ENCODE data around the gene KIF1B. TPM values are rescaled to one million over a fixed set of nuclear protein-coding genes. Genes with fewer than 3 reads are reported as not detected.

The KIF1B gene
- total RNA-seq, 1 experiment from 2014 or later = 57.7 TPM

DNA sequence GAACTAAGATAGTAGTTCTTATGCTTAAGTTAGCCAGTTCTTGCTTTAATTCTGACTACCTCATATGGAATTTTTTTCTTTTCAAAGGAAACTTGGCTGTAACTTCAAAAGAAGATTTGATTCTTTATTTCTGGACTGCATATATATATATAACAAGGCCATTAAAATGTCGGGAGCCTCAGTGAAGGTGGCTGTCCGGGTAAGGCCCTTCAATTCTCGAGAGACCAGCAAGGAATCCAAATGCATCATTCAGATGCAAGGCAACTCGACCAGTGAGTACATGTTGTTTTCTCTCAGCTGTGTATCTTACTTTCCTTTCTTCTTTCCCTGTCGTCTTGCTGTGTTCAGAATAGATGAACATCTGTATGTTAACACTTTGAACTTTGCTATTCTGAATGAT is 21.8 kb downstream of the KIF1B start:
- no peak overlapping the region for H3T11ph ChIP-seq (ENCODE audit: low read length)
- no peaks in the 10 kb centered on the region for H3K9me3 ChIP-seq (ENCODE audit: control insufficient read depth, low read depth, low read length)
- Mint-ChIP-seq H3K27ac (no peak overlapping the region), H3K9me3 (no peaks in the 10 kb centered on the region), H3K27me3 (ENCODE audit: low read depth) (no peaks in the 10 kb centered on the region), H3K4me3 (no peak overlapping the region), H3K4me1 (peaks cover 2 to 6% of the 10 kb centered on the region in 2 experiments; a peak in 2 of 4 replicates), H3K36me3 (ENCODE audit: insufficient read depth in 1 of 3, low read depth in 3 of 3) (peaks cover 4 to 21% (median 5%) of the 10 kb centered on the region in 3 experiments)
- H3K79me2 ChIP-seq (ENCODE audit: insufficient read depth, low read length) = peaks cover 2% of the 10 kb centered on the region; the same call in 1 of the 2 replicates
- no peak overlapping the region for H3K56ac ChIP-seq (ENCODE audit: insufficient read length, low read depth, low read length)
- no peak overlapping the region for H2AK5ac ChIP-seq (ENCODE audit: insufficient read length, low read length)
- H4K5ac ChIP-seq (ENCODE audit: insufficient read length, low read depth, low read length) = no peak overlapping the region
- H4K20me1 ChIP-seq (ENCODE audit: control insufficient read depth, insufficient read depth, insufficient read length) = no peaks in the 10 kb centered on the region
- H2BK15ac ChIP-seq (ENCODE audit: low read depth, low read length) = no peak overlapping the region
- no peak overlapping the region for H2AFZ ChIP-seq (ENCODE audit: low read length)
- no peak overlapping the region for H2BK12ac ChIP-seq (ENCODE audit: insufficient read length, low read depth, low read length)
- H3K79me1 ChIP-seq (ENCODE audit: insufficient read depth, low read depth, low read length, poor library complexity, severe bottlenecking) = peaks cover 6% of the 10 kb centered on the region
- H3K18ac ChIP-seq (ENCODE audit: insufficient read length, low read depth, low read length) = no peak overlapping the region
- H2BK5ac ChIP-seq (ENCODE audit: insufficient read length, low read length) = no peak overlapping the region
- H3K27me3 ChIP-seq (ENCODE audit: insufficient read depth, low read length) = no peaks in the 10 kb centered on the region
- H3K23ac ChIP-seq (ENCODE audit: insufficient read length, low read depth, low read length) = no peak overlapping the region
- no peak overlapping the region for H4K8ac ChIP-seq (replicated peaks; ENCODE audit: insufficient read length, low read depth, low read length)
- no peak overlapping the region for H3K14ac ChIP-seq (ENCODE audit: insufficient read depth, low read length)
- H2BK120ac ChIP-seq (ENCODE audit: low read depth, low read length, poor library complexity, severe bottlenecking) = no peak overlapping the region
- H3K27ac ChIP-seq (ENCODE audit: insufficient read length, low read depth, low read length) = no peak overlapping the region
- no peak overlapping the region for H2BK20ac ChIP-seq (ENCODE audit: low read depth, low read length, poor library complexity, severe bottlenecking)
- no peak overlapping the region for H3K4me2 ChIP-seq (ENCODE audit: insufficient read depth, insufficient read length, low read length)
- no peak for DNase-seq
- WGBS (ENCODE audit: extremely low coverage, insufficient read length, low lambda C conversion rate) = no CpG with 5 or more reads among the region's 5 CpGs
- no peaks in the 10 kb centered on the region for H3K4me1 ChIP-seq (ENCODE audit: insufficient read depth, low read length)
- H3K9ac ChIP-seq (ENCODE audit: extremely low read depth, insufficient read length, low read length) = no peak overlapping the region
- H3K4ac ChIP-seq (ENCODE audit: low read depth, low read length) = no peak overlapping the region
- TF ChIP-seq, protein P1, sequence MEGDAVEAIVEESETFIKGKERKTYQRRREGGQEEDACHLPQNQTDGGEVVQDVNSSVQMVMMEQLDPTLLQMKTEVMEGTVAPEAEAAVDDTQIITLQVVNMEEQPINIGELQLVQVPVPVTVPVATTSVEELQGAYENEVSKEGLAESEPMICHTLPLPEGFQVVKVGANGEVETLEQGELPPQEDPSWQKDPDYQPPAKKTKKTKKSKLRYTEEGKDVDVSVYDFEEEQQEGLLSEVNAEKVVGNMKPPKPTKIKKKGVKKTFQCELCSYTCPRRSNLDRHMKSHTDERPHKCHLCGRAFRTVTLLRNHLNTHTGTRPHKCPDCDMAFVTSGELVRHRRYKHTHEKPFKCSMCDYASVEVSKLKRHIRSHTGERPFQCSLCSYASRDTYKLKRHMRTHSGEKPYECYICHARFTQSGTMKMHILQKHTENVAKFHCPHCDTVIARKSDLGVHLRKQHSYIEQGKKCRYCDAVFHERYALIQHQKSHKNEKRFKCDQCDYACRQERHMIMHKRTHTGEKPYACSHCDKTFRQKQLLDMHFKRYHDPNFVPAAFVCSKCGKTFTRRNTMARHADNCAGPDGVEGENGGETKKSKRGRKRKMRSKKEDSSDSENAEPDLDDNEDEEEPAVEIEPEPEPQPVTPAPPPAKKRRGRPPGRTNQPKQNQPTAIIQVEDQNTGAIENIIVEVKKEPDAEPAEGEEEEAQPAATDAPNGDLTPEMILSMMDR (conservative IDR thresholded peaks at IDR 0.05) = no peak
- no peaks in the 10 kb centered on the region for H3K23me2 ChIP-seq (ENCODE audit: insufficient read length, low read depth, low read length, poor library complexity, severe bottlenecking)
- no peak overlapping the region for H4K91ac ChIP-seq (ENCODE audit: insufficient read length, low read depth, low read length)
